Measurements from ENCODE around the gene IL9. TPM values are rescaled to one million over a fixed set of nuclear protein-coding genes. Genes with fewer than 3 reads are reported as not detected.

IL9 gene
- total and polyA plus RNA-seq, 2 of the 4 experiments (the other 2 are of a cell fraction): not detected

DNA sequence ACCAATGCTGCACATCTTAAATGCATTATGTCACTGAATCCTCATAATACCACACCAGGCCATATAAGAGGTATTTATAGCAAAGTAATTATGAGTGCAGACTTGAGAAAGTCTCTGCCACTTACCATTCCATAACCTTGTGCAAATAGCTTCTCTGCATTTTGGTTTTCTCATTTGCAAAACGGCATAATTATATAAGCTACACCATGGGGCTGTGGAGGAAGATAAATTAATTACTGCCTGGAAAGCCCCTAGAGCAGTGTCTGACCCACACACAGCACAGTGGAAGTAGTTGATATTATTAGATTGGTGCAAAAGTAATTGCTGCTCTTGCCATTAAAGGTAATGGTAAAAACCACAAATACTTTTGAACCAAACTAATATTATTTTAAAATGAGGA lies 9.5 kb upstream of the IL9 start (continued):
- TF ChIP-seq, protein P1, sequence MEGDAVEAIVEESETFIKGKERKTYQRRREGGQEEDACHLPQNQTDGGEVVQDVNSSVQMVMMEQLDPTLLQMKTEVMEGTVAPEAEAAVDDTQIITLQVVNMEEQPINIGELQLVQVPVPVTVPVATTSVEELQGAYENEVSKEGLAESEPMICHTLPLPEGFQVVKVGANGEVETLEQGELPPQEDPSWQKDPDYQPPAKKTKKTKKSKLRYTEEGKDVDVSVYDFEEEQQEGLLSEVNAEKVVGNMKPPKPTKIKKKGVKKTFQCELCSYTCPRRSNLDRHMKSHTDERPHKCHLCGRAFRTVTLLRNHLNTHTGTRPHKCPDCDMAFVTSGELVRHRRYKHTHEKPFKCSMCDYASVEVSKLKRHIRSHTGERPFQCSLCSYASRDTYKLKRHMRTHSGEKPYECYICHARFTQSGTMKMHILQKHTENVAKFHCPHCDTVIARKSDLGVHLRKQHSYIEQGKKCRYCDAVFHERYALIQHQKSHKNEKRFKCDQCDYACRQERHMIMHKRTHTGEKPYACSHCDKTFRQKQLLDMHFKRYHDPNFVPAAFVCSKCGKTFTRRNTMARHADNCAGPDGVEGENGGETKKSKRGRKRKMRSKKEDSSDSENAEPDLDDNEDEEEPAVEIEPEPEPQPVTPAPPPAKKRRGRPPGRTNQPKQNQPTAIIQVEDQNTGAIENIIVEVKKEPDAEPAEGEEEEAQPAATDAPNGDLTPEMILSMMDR (conservative IDR thresholded peaks at IDR 0.05; ENCODE audit: low read depth, low read length): no peak
- no peak for TF ChIP-seq MAFK (IDR thresholded peaks at IDR 0.05; ENCODE audit: low read depth, low read length)

DNA sequence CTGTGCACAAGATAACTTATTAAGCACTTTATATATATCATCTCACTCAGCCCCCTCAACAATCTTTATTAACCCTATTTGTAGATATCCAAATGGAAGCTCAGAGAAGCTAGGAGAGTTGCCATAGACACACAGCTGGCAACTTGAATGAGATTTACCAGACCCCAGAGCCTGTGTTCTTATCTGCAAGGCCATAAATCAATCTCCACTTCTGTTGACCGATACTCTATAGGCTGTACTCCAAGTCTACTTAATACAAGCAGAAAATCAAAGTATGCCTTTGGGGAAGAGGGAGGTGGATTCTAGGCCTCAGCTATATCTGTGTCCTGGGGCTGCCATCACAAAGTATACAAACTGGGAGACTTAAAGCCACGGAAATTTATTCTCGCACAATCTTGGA lies 6.0 kb upstream of the IL9 start:
- ATAC-seq (ENCODE audit: low read depth): no peak
- Histone ChIP-seq H3K4me3 (ENCODE audit: insufficient read depth, low read depth, low read length) (no peak overlapping the region), H3K79me1 (ENCODE audit: low read depth in 1 of 2, low read length in 2 of 2) (no peaks in the 10 kb centered on the region), H2BK120ac (ENCODE audit: low read depth, low read length) (no peak overlapping the region), H3K36me3 (ENCODE audit: control insufficient read depth, insufficient read depth, low read length) (no peaks in the 10 kb centered on the region), H4K20me1 (ENCODE audit: insufficient read depth, low read length) (no peaks in the 10 kb centered on the region), H3K18ac (ENCODE audit: low read depth, low read length) (no peak overlapping the region), H2AFZ (replicated peaks; ENCODE audit: low read length, poor library complexity) (no peak overlapping the region), H4K8ac (ENCODE audit: low read depth in 2 of 2, low read length in 2 of 2) (no peak overlapping the region), H3K23ac (ENCODE audit: low read depth, low read length) (no peak overlapping the region), H4K91ac (ENCODE audit: insufficient read depth, low read depth, low read length) (no peak overlapping the region), H2BK20ac (ENCODE audit: low read depth, low read length) (no peak overlapping the region), H3K9me1 (ENCODE audit: insufficient read depth, low read length) (no peaks in the 10 kb centered on the region), H3K4ac (ENCODE audit: low read depth, low read length) (no peak overlapping the region), H2AK9ac (replicated peaks; ENCODE audit: low read depth, low read length, poor library complexity) (no peak overlapping the region), H4K5ac (ENCODE audit: low read depth, low read length) (no peak overlapping the region), H3K27ac (ENCODE audit: insufficient read depth, low read length) (no peak overlapping the region), H3K4me1 (ENCODE audit: control insufficient read depth, insufficient read depth, low read length) (no peaks in the 10 kb centered on the region), H2AK5ac (ENCODE audit: low read depth, low read length) (no peak overlapping the region), H2BK5ac (ENCODE audit: low read depth, low read length, poor library complexity, severe bottlenecking) (no peak overlapping the region), H3K14ac (replicated peaks; ENCODE audit: low read depth, low read length) (no peak overlapping the region), H3K9ac (ENCODE audit: low read depth, low read length) (no peak overlapping the region), H3K27me3 (ENCODE audit: control insufficient read depth, insufficient read depth, low read length) (peaks cover 32% of the 10 kb centered on the region), H2BK15ac (ENCODE audit: low read depth, low read length) (no peak overlapping the region), H3K9me3 (ENCODE audit: control insufficient read depth, insufficient read depth, low read length) (peaks cover 2% of the 10 kb centered on the region; the same call in 1 of the 2 replicates), H3K4me2 (ENCODE audit: low read depth, low read length) (no peak overlapping the region), H3K56ac (ENCODE audit: extremely low read depth, insufficient read depth, low read length) (no peak overlapping the region)
- TF ChIP-seq, protein P2, sequence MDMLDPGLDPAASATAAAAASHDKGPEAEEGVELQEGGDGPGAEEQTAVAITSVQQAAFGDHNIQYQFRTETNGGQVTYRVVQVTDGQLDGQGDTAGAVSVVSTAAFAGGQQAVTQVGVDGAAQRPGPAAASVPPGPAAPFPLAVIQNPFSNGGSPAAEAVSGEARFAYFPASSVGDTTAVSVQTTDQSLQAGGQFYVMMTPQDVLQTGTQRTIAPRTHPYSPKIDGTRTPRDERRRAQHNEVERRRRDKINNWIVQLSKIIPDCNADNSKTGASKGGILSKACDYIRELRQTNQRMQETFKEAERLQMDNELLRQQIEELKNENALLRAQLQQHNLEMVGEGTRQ (IDR thresholded peaks at IDR 0.05; ENCODE audit: low read depth, low read length): no peak
- TF ChIP-seq BHLHE40 (IDR thresholded peaks at IDR 0.05; ENCODE audit: low read depth, low read length): no peak
- no peak for TF ChIP-seq NFE2L2 (IDR thresholded peaks at IDR 0.05; ENCODE audit: low read depth, low read length)
- no peak for TF ChIP-seq POLR2A (IDR thresholded peaks at IDR 0.05; ENCODE audit: low read depth, low read length)
- no peak for TF ChIP-seq MXI1 (IDR thresholded peaks at IDR 0.05; ENCODE audit: borderline replicate concordance, low read depth, low read length)
- no peak for TF ChIP-seq RAD21 (IDR thresholded peaks at IDR 0.05; ENCODE audit: low read length)
- TF ChIP-seq, protein P1 (conservative IDR thresholded peaks at IDR 0.05; ENCODE audit: low read depth, low read length): no peak
- TF ChIP-seq RCOR1 (IDR thresholded peaks at IDR 0.05; ENCODE audit: insufficient replicate concordance, low read length): no peak
- no peak for TF ChIP-seq FOS (IDR thresholded peaks at IDR 0.05; ENCODE audit: low read depth, low read length)
- no peak for TF ChIP-seq SMC3 (IDR thresholded peaks at IDR 0.05; ENCODE audit: low read depth, low read length)
- dilution Hi-C loops (cut with HindIII; ENCODE audit: low sequenced_read_pairs, unreplicated experiment) (no loop called here), in situ Hi-C loops (cut with MboI; ENCODE audit: low sequenced_read_pairs) (no loop called here), intact Hi-C loops (cut with micrococcal nuclease) (no loop called here)
- ChIA-PET CTCF (no interaction called here), POLR2A (ENCODE audit: unreplicated experiment) (no interaction called here)
- WGBS, 2 experiments (ENCODE audit: extremely low coverage in 2 of 2, insufficient read length in 1 of 2): no CpG with 5 or more reads among the region's 3 CpGs
- no TSS peak for BruUV-seq (replicated peaks)
- DNase-seq: no peak

Measured in IMR-90 (cell line).